Mononuclear cell (primary cell): Measurements from ENCODE around the gene C1orf35. TPM values are rescaled to one million over a fixed set of nuclear protein-coding genes. Genes with fewer than 3 reads are reported as not detected.

ENCODE experiments used
- H3K27me3 ChIP-seq: 2 replicates; pipeline ENCODE4 v1.6.0; 2011; ENCODE audit warnings: low read length, control low read depth; ENCODE audit not compliant: insufficient read depth
- H3K4me1 ChIP-seq: 2 replicates; pipeline ENCODE4 v1.5.1; 2011; ENCODE audit warnings: mild to moderate bottlenecking, low read length, control low read depth; ENCODE audit not compliant: insufficient read depth
- H3K4me3 ChIP-seq: 2 replicates; pipeline ENCODE4 v1.5.1; 2011; ENCODE audit warnings: mild to moderate bottlenecking, low read length, moderate library complexity
- H3K9me3 ChIP-seq: 2 replicates; pipeline ENCODE4 v1.5.1; 2011; ENCODE audit warnings: low read depth, mild to moderate bottlenecking, control low read depth, low read length
- total RNA-seq: library from RNA; depleted of rRNA; stranded (reverse); fragments of >200 nt; gene quantifications from one replicate; pipeline ENCODE4 v1.2.3, GENCODE V29; 2012

Gene C1orf35
- total RNA-seq, 1 donor = 6.1 TPM

- peaks cover 37% of the 10 kb centered on the region for H3K4me1 ChIP-seq
- peak overlapping the region; percentile 63 for H3K4me3 ChIP-seq
Measured at GRCh38 chr1:228108055-228108690, 5.0 kb upstream of the C1orf35 start.

GRCh38 chr1:228107636-228108035 is 4.5 kb upstream of the C1orf35 start:
- Histone ChIP-seq H3K4me3 (no peak overlapping the region), H3K9me3 (no peaks in the 10 kb centered on the region), H3K27me3 (no peaks in the 10 kb centered on the region), H3K4me1 (peaks cover 37% of the 10 kb centered on the region)

More at GRCh38 chr1:228108055-228108690, 5.0 kb upstream of the C1orf35 start:
- no peaks in the 10 kb centered on the region for H3K27me3 ChIP-seq
- H3K9me3 ChIP-seq = no peaks in the 10 kb centered on the region

GRCh38 chr1:228106800-228107054 is 3.6 kb upstream of the C1orf35 start:
- Histone ChIP-seq H3K4me3 (no peak overlapping the region), H3K4me1 (peaks cover 41% of the 10 kb centered on the region), H3K27me3 (no peaks in the 10 kb centered on the region), H3K9me3 (no peaks in the 10 kb centered on the region)

- H3K9me3 ChIP-seq = no peaks in the 10 kb centered on the region
- H3K4me1 ChIP-seq = peaks cover 47% of the 10 kb centered on the region
- no peaks in the 10 kb centered on the region for H3K27me3 ChIP-seq
- H3K4me3 ChIP-seq = no peak overlapping the region
Measured at GRCh38 chr1:228105996-228106799, 3.1 kb upstream of the C1orf35 start.

GRCh38 chr1:228105270-228105995 is 2.3 kb upstream of the C1orf35 start:
- Histone ChIP-seq H3K9me3 (no peaks in the 10 kb centered on the region), H3K4me3 (no peak overlapping the region), H3K27me3 (no peaks in the 10 kb centered on the region), H3K4me1 (peaks cover 53% of the 10 kb centered on the region)

- no peaks in the 10 kb centered on the region for H3K9me3 ChIP-seq
- H3K4me3 ChIP-seq = no peak overlapping the region
- H3K4me1 ChIP-seq = peaks cover 48% of the 10 kb centered on the region
- H3K27me3 ChIP-seq = no peaks in the 10 kb centered on the region
Measured at GRCh38 chr1:228104526-228105269, 1.6 kb upstream of the C1orf35 start.

- Histone ChIP-seq H3K9me3 (no peaks in the 10 kb centered on the region), H3K4me3 (peak overlapping the region; percentile 90), H3K4me1 (peaks cover 30% of the 10 kb centered on the region), H3K27me3 (no peaks in the 10 kb centered on the region)
Measured at GRCh38 chr1:228101994-228102790, 933 bp downstream of the C1orf35 start.

GRCh38 chr1:228101614-228101993 is 1.5 kb downstream of the C1orf35 start:
- no peaks in the 10 kb centered on the region for H3K9me3 ChIP-seq
- H3K4me1 ChIP-seq = peaks cover 30% of the 10 kb centered on the region
- no peaks in the 10 kb centered on the region for H3K27me3 ChIP-seq
- no peak overlapping the region for H3K4me3 ChIP-seq

- Histone ChIP-seq H3K4me1 (peaks cover 30% of the 10 kb centered on the region), H3K4me3 (no peak overlapping the region), H3K27me3 (no peaks in the 10 kb centered on the region), H3K9me3 (no peaks in the 10 kb centered on the region)
Measured at GRCh38 chr1:228100822-228101613, 2.1 kb downstream of the C1orf35 start.

GRCh38 chr1:228099331-228099732 is 3.8 kb downstream of the C1orf35 start:
- Histone ChIP-seq H3K4me3 (no peak overlapping the region), H3K27me3 (no peaks in the 10 kb centered on the region), H3K4me1 (peaks cover 37% of the 10 kb centered on the region), H3K9me3 (no peaks in the 10 kb centered on the region)

- Histone ChIP-seq H3K27me3 (no peaks in the 10 kb centered on the region), H3K4me1 (peaks cover 29% of the 10 kb centered on the region), H3K4me3 (no peak overlapping the region)
Measured at GRCh38 chr1:228098323-228098931, 4.7 kb downstream of the C1orf35 start.

GRCh38 chr1:228097333-228098081 is 5.6 kb downstream of the C1orf35 start:
- H3K4me1 ChIP-seq = peaks cover 32% of the 10 kb centered on the region
- no peaks in the 10 kb centered on the region for H3K9me3 ChIP-seq
- H3K4me3 ChIP-seq = no peak overlapping the region

More at GRCh38 chr1:228098323-228098931, 4.7 kb downstream of the C1orf35 start:
- H3K9me3 ChIP-seq = no peaks in the 10 kb centered on the region

More at GRCh38 chr1:228097333-228098081, 5.6 kb downstream of the C1orf35 start:
- no peaks in the 10 kb centered on the region for H3K27me3 ChIP-seq
